Heart right ventricle (tissue), 16 donors: ENCODE measurements around the gene MRAP. TPM values are rescaled to one million over a fixed set of nuclear protein-coding genes. Genes with fewer than 3 reads are reported as not detected.

Experiments used
- ATAC-seq, 8 donors: fragments of 200-7000 bp; cut with Tn5 transposase; one replicate each; pipeline ENCODE4 v1.9.1; 2020; ENCODE audit warnings: mild to moderate bottlenecking in 8 of 8, moderate library complexity in 8 of 8, moderate number of reproducible peaks in 1 of 8
- DNase-seq, 2 donors: peaks; one replicate each; pipeline ENCODE4 v3.0.0-alpha.2; 2020
- H3K27ac ChIP-seq, 10 donors: fragments of 200-600 bp; sonication (generic) in 2 of 10; one replicate each; pipeline versions ENCODE4 v1.5.0 to v1.8.0; 2020 to 2022; ENCODE audit warnings: mild to moderate bottlenecking in 3 of 10
- H3K27me3 ChIP-seq, 7 donors: fragments of 200-600 bp; one replicate each; pipeline ENCODE4 v1.8.0; 2021 to 2022; ENCODE audit warnings: mild to moderate bottlenecking in 2 of 7
- H3K36me3 ChIP-seq, 9 donors: fragments of 200-600 bp; sonication (generic) in 1 of 9; one replicate each; pipeline versions ENCODE4 v1.5.0 to v1.8.0; 2020 to 2022; ENCODE audit warnings: mild to moderate bottlenecking in 2 of 9
- H3K4me1 ChIP-seq, 9 donors: fragments of 200-600 bp; sonication (generic) in 1 of 9; one replicate each; pipeline versions ENCODE4 v1.5.0 to v1.8.0; 2020 to 2022; ENCODE audit warnings: mild to moderate bottlenecking in 4 of 9
- H3K4me3 ChIP-seq, 10 donors: fragments of 200-600 bp; sonication (generic) in 2 of 10; one replicate each; pipeline versions ENCODE4 v1.5.0 to v1.8.0; 2020 to 2022; ENCODE audit warnings: mild to moderate bottlenecking in 7 of 10, moderate library complexity in 2 of 10
- H3K9me3 ChIP-seq, 11 donors: fragments of 200-600 bp in 10 of 11; sonication (generic) in 2 of 11; one replicate each; pipeline versions ENCODE4 v1.5.0 to v1.8.0; 2013 to 2022; ENCODE audit warnings: mild to moderate bottlenecking in 2 of 11, control low read depth in 1 of 11, moderate library complexity in 1 of 11
- WGBS, 2 donors: extraction: QIAGEN DNeasy Blood & Tissue Kit; methylation state at CpG; one replicate each; pipeline ENCODE4 v1.1.7; 2013; ENCODE audit warnings: inconsistent platforms in 1 of 2; 5-methylcytosine and 5-hydroxymethylcytosine counted together
- intact Hi-C, 10 donors: fragments of 100-400 bp; cut with DNase I; formaldehyde crosslinking; loops; one replicate each; pipeline versions ENCODE4 v1.11.1 to v1.14.2; 2022
- polyA plus RNA-seq, 2 donors: library from polyadenylated mRNA; stranded (reverse); fragments of 200-250 nt; gene quantifications; one replicate each; pipeline ENCODE4 v1.2.3, GENCODE V29; 2013
- total RNA-seq, 10 donors: library from RNA; stranded (reverse); fragmentation: NEBNext Ultra II Directional in 3 of 10; extraction: Animal tissue kit (Norgen Biotek cat#: 25700) in 3 of 10; gene quantifications; one replicate each; pipeline versions ENCODE4 v1.2.1 to v1.2.4, GENCODE V29; 2021 to 2023
- TF ChIP-seq, protein P1 (sequence below), 9 donors: fragments of 200-600 bp; sonication (generic) in 2 of 9; IDR thresholded peaks; one replicate each; pipeline versions ENCODE4 v1.5.0 to v1.8.0; 2021 to 2022; ENCODE audit warnings: antibody characterized with exemption in 9 of 9, mild to moderate bottlenecking in 5 of 9, moderate library complexity in 1 of 9
- donor health status: Arrhythmogenic right ventricular cardiomyopathy.
- donor health status: ischemic (EF 13 %, LVEDD 7.1; RV severe dilation, severe dysfunction).
- donor health status: healthy with polysubstance abuse.
- donor health status: DM: no; HTN: yes; CAD: no.
- donor health status: DM: no; HTN: no; CAD: no.
- donor health status: ischemic (EF 25% LVEDD 6.9; RV normal size, moderate dysfunction).
- donor health status: ischemic (EF 25% LVEDD 5.7; RV mildly dilated, moderate dysfunction).
- donor health status: healthy.
- donor health status: DM: yes; HTN: yes; CAD: no.
- donor health status: Ischemic cardiomyopathy.
- donor health status: ischemic (EF 35%, LVEDD 5.7; RV mildly dilated, moderate dysfunction).
- donor health status: nonischemic (EF 11% LVEDD 7.7; RV severe dilation, severe dysfunction).
- donor health status: DM: yes; HTN: yes; CAD: no.
- donor health status: PGD.
- donor health status: ischemic (EF 29% LVEDD 5.4; RV normal size, mild dysfunction).
- donor health status: nonischemic (EF 23%, LVEDD 6.1; RV moderate dilation, normal function).

The MRAP gene
- total and polyA plus RNA-seq, 12 donors, result 0.63 to 10.5 (median 0.78) TPM; not detected in 5

DNA sequence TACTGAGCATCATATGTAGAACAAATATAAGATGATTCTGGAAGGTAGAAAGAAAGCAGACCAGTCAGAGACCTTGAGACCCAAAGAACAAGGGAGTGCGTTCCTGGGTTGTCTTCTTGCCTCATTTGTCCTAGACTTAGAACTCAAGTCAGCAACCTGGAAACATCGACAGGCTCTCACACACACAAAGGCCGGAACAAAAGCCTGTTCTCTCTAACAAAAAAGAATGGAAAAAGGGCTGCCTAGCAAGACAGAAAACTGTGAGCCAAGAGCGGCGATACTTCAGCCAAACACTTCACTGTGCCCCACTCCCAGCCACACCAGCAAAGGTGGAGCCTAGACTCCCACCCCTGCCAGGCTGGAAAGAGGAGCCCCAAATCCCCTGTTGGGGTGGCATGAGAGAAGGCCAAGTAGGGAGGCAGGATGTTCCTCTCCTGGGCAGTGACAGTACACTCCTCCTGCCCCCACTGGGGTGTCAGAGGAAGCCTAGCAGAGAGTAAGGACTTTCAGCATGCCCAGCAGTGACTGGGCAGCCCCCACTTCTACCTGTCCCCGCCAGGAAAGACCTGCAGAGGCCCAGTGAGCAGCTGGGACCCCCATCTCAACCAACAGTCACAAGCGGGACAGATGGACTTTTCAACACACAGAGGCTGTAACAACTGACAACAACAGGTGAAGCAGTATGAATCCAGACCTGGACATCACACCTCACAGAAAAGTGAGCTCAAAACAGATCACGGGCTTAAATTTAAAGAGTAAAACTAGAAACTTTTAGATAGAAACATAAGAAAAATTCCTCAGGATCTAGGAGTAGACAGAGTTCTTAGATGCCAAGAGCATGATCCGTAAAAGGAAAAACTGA, 33.0 kb downstream of the MRAP start:
- no peak for ATAC-seq
- intact Hi-C loops, result no loop called here
- H3K27ac ChIP-seq, result peak overlapping the region in 3 of 10 donors; percentile 4 to 90 (median 40)
- no peaks in the 10 kb centered on the region for H3K9me3 ChIP-seq
- peaks cover 5 to 48% (median 23%) of the 10 kb centered on the region in 9 donors for H3K4me1 ChIP-seq
- peaks cover 0 to 71% (median 41%) of the 10 kb centered on the region in 9 donors for H3K36me3 ChIP-seq
- WGBS, 2 donors, result 86 to 87% methylated on average over 9 of the region's 9 CpGs
- no peaks in the 10 kb centered on the region for H3K27me3 ChIP-seq
- H3K4me3 ChIP-seq, result no peak overlapping the region
- TF ChIP-seq, protein P1, sequence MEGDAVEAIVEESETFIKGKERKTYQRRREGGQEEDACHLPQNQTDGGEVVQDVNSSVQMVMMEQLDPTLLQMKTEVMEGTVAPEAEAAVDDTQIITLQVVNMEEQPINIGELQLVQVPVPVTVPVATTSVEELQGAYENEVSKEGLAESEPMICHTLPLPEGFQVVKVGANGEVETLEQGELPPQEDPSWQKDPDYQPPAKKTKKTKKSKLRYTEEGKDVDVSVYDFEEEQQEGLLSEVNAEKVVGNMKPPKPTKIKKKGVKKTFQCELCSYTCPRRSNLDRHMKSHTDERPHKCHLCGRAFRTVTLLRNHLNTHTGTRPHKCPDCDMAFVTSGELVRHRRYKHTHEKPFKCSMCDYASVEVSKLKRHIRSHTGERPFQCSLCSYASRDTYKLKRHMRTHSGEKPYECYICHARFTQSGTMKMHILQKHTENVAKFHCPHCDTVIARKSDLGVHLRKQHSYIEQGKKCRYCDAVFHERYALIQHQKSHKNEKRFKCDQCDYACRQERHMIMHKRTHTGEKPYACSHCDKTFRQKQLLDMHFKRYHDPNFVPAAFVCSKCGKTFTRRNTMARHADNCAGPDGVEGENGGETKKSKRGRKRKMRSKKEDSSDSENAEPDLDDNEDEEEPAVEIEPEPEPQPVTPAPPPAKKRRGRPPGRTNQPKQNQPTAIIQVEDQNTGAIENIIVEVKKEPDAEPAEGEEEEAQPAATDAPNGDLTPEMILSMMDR (IDR thresholded peaks at IDR 0.05), result no peak
- DNase-seq, result no peak

DNA sequence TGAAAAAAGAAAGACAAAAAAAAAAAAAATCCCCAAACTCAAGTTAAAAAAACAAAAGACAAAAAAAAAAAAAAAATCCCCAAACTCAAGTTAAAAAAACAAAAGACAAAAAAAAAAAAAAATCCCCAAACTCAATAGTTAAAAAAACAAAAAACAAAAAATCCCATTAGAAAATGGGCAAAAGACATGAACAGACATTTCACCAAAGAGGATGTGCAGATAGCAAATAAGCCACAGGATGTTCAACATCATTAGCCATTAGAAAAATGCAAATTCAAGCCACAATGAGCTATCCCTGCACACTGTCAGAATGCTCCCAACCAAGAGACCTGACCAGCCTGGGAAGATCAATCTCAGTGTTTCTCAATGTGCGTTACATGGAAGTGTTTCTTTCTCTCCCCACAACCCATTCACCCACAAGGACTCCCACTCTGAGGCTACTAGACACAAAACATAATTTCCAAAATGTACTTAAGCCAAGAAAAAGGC, 33.9 kb downstream of the MRAP start:
- DNase-seq (no peak), ATAC-seq (no peak)
- WGBS, 2 donors, result 100% methylated on average over 1 of the region's 1 CpG
- Histone ChIP-seq H3K36me3 (peaks cover 0 to 79% (median 43%) of the 10 kb centered on the region in 9 donors), H3K4me1 (peaks cover 5 to 42% (median 21%) of the 10 kb centered on the region in 9 donors), H3K27ac (no peak overlapping the region), H3K9me3 (no peaks in the 10 kb centered on the region), H3K27me3 (no peaks in the 10 kb centered on the region), H3K4me3 (no peak overlapping the region)
- intact Hi-C loops, result no loop called here
- TF ChIP-seq, protein P1 (IDR thresholded peaks at IDR 0.05), result no peak

DNA sequence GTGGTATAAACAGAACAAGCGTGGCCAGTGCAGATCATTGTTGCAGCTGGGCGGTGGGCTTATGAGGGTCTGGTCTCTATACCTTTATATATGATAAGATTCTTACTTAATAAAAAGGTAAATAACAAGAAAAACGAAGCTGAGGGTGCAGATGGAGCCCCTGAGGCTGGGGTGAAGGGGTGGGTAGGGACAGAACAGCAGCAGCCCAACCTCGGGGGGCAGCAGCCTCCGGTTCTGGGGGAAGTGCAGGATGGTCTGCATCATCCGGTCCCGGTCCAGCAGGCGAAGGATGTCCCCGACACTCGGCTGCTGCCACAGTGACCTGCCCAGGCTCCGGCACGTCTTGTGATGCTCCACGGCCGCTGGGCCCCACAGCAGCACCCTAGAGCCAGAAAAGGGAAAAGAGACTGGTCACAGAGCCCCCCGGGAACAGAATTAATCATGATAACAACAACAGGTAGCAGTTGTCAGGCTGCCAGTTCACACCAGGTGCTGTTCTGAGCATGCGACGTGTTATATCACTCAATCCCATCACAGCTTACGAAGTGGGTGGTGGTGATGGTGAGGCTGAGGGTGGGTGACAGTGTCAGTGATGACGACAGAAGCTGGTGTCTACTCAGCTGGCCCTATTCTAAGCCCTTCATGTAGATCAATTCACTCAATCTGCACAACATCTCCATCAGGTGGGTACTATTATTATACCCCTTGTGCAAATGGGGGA, 35.5 kb downstream of the MRAP start:
- TF ChIP-seq, protein P1 (IDR thresholded peaks at IDR 0.05), result no peak
- H3K36me3 ChIP-seq, result peaks cover 0 to 95% (median 56%) of the 10 kb centered on the region in 9 donors
- 95 to 96% methylated on average over 19 of the region's 19 CpGs for WGBS, 2 donors
- DNase-seq, result no peak
- H3K27me3 ChIP-seq, result no peaks in the 10 kb centered on the region
- no peak for ATAC-seq
- H3K27ac ChIP-seq, result no peak overlapping the region
- intact Hi-C loops, result no loop called here
- H3K9me3 ChIP-seq, result no peaks in the 10 kb centered on the region
- H3K4me3 ChIP-seq, result no peak overlapping the region
- H3K4me1 ChIP-seq, result peaks cover 1 to 26% (median 7%) of the 10 kb centered on the region in 9 donors

DNA sequence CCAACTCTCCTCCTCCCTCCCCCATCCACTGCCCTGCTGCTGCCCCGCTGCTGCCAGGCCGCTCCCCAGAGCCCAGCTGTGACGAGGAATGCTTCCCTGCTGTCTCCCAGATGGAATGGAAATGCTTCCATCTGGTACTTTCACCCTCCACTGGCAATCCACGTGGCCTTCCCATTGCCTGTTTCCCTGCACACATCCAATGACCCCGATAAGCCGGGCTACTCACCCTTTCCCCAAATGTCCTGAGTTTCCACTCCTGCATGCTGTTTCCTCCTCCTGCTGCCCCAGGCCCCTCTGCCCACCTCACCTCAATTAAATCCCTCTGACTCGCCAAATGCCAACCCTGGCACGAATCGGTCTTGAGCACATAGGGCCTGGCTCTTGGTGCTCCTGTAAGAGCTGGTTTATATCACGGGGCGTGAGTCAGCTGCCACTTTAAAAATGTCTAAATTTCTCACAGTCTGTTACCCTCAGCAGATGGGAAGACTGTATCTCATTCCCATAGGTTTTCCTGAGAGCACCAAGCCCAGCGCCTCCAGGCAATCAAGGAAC, 36.4 kb downstream of the MRAP start:
- TF ChIP-seq, protein P1 (IDR thresholded peaks at IDR 0.05), result no peak
- Histone ChIP-seq H3K27me3 (no peaks in the 10 kb centered on the region), H3K36me3 (peaks cover 0 to 98% (median 60%) of the 10 kb centered on the region in 9 donors), H3K4me3 (no peak overlapping the region), H3K27ac (no peak overlapping the region), H3K9me3 (no peaks in the 10 kb centered on the region), H3K4me1 (peaks cover 0 to 17% (median 0%) of the 10 kb centered on the region in 9 donors)
- intact Hi-C loops, result no loop called here
- ATAC-seq (peak in 1 of 8 donors; percentile 25), DNase-seq (no peak)
- WGBS, 2 donors, result 91% methylated on average over 12 of the region's 12 CpGs
